H1 (cell line): ENCODE data around the gene ARV1. TPM values are rescaled to one million over a fixed set of nuclear protein-coding genes. Genes with fewer than 3 reads are reported as not detected.

Experiments
- JUND ChIP-seq: IDR thresholded peaks from 2 replicates; pipeline ENCODE4 v1.6.1; 2011; ENCODE audit warnings: mild to moderate bottlenecking, improper control_type of control experiment, low read length
- KDM1A ChIP-seq: fragments of 200-600, 300-600 bp; sonication (generic); IDR thresholded peaks from 2 replicates; pipeline ENCODE4 v1.7.1; 2016; ENCODE audit warnings: mild to moderate bottlenecking, low read length, borderline replicate concordance
- SIN3A ChIP-seq, 2 experiments: IDR thresholded peaks in 1 of 2; conservative IDR thresholded peaks in 1 of 2; 2 replicates each; pipeline ENCODE4 v1.6.1; 2011 to 2012; ENCODE audit warnings: low read length in 2 of 2, improper control_type of control experiment in 1 of 2, low read depth in 1 of 2, mild to moderate bottlenecking in 1 of 2
- TAF1 ChIP-seq: IDR thresholded peaks from 2 replicates; pipeline ENCODE4 v1.6.1; 2011; ENCODE audit warnings: mild to moderate bottlenecking, low read depth, low read length
- polyA plus RNA-seq, 7 experiments: library from polyadenylated mRNA; depleted of rRNA in 3 of 7; stranded (reverse) in 5 of 7; unstranded in 2 of 7; fragments of >200 nt in 5 of 7; fragments of 200-250 nt in 2 of 7; gene quantifications; 1 replicate in 5 of 7; 2 replicates in 1 of 7; 4 replicates in 1 of 7; pipeline versions ENCODE4 v1.2.1 to v1.2.3, GENCODE V29; 2011 to 2013; ENCODE audit warnings: missing spikeins in 2 of 7, mixed read lengths in 2 of 7
- total RNA-seq: library from RNA; stranded (reverse); fragmentation: NEBNext Ultra II Directional; extraction: Animal tissue kit (Norgen Biotek cat#: 25700); gene quantifications from 2 replicates; pipeline ENCODE4 v1.2.1, GENCODE V29; 2021

The ARV1 gene
- total and polyA plus RNA-seq, 2 of the 8 experiments (the other 6 are each of a cell fraction or from before 2014, with no cell fraction given), result 13.1 to 13.4 TPM

- TF ChIP-seq JUND (no peak), TAF1 (no peak), SIN3A (conservative IDR thresholded peaks at IDR 0.05 in 1 of 2, IDR thresholded peaks at IDR 0.05 in 1 of 2; ENCODE audit: low read depth in 1 of 2, low read length in 2 of 2) (no peak), KDM1A (no peak)
Observed at GRCh38 chr1:230987448-230987847, 8.6 kb downstream of the ARV1 start (continued).
